ENCODE results near the gene KNDC1.

Gene KNDC1

GRCh38 chr10:133121479-133121878 lies 38.5 kb upstream of the KNDC1 start:
- DNase-seq (ENCODE audit: extremely low spot score) = no peak
- ChIA-PET POLR2A (no interaction called here), CTCF (no interaction called here)
- TF ChIP-seq CTBP1 (IDR thresholded peaks at IDR 0.05; ENCODE audit: borderline replicate concordance) (no peak), PKNOX1 (IDR thresholded peaks at IDR 0.05) (no peak), L3MBTL2 (conservative IDR thresholded peaks at IDR 0.05) (no peak), NFRKB (IDR thresholded peaks at IDR 0.05) (no peak), TARDBP (IDR thresholded peaks at IDR 0.05) (no peak), FOXK2 (IDR thresholded peaks at IDR 0.05) (no peak), FOXA1 (IDR thresholded peaks at IDR 0.05) (no peak)

GRCh38 chr10:133122171-133122935 lies 37.7 kb upstream of the KNDC1 start:
- CTCF ChIA-PET = no interaction called here
- TF ChIP-seq CTBP1 (IDR thresholded peaks at IDR 0.05; ENCODE audit: borderline replicate concordance) (no peak), BHLHE40 (IDR thresholded peaks at IDR 0.05; ENCODE audit: borderline replicate concordance) (no peak), HDGF (IDR thresholded peaks at IDR 0.05; ENCODE audit: borderline replicate concordance) (no peak), PKNOX1 (IDR thresholded peaks at IDR 0.05) (no peak), SUZ12 (IDR thresholded peaks at IDR 0.05) (no peak), LEF1 (IDR thresholded peaks at IDR 0.05; ENCODE audit: borderline replicate concordance) (no peak), FOXK2 (IDR thresholded peaks at IDR 0.05) (no peak), ZNF384 (IDR thresholded peaks at IDR 0.05) (no peak), ARNT (IDR thresholded peaks at IDR 0.05) (no peak), TARDBP (IDR thresholded peaks at IDR 0.05) (no peak), FOXM1 (IDR thresholded peaks at IDR 0.05; ENCODE audit: borderline replicate concordance) (no peak), L3MBTL2 (conservative IDR thresholded peaks at IDR 0.05) (no peak), FOXA1 (IDR thresholded peaks at IDR 0.05) (no peak), ELF4 (IDR thresholded peaks at IDR 0.05) (no peak), NFRKB (IDR thresholded peaks at IDR 0.05) (no peak), SP1 (IDR thresholded peaks at IDR 0.05) (no peak)
- POLR2A ChIA-PET = no interaction called here
- DNase-seq (ENCODE audit: extremely low spot score) = no peak

GRCh38 chr10:133123050-133123745 lies 36.8 kb upstream of the KNDC1 start:
- no peak for TF ChIP-seq ELF4 (IDR thresholded peaks at IDR 0.05)
- TF ChIP-seq TARDBP (IDR thresholded peaks at IDR 0.05) = no peak
- no peak for TF ChIP-seq FOXA1 (IDR thresholded peaks at IDR 0.05)
- no peak for TF ChIP-seq SP1 (IDR thresholded peaks at IDR 0.05)
- no peak for TF ChIP-seq PKNOX1 (IDR thresholded peaks at IDR 0.05)
- TF ChIP-seq FOXM1 (IDR thresholded peaks at IDR 0.05; ENCODE audit: borderline replicate concordance) = no peak
- TF ChIP-seq FOXK2 (IDR thresholded peaks at IDR 0.05) = no peak
- no peak for TF ChIP-seq SUZ12 (IDR thresholded peaks at IDR 0.05)
- TF ChIP-seq CTBP1 (IDR thresholded peaks at IDR 0.05; ENCODE audit: borderline replicate concordance) = no peak

GRCh38 chr10:133123746-133124356 lies 36.2 kb upstream of the KNDC1 start:
- no peak for TF ChIP-seq FOXM1 (IDR thresholded peaks at IDR 0.05; ENCODE audit: borderline replicate concordance)
- TF ChIP-seq ELF4 (IDR thresholded peaks at IDR 0.05) = no peak
- TF ChIP-seq BHLHE40 (IDR thresholded peaks at IDR 0.05; ENCODE audit: borderline replicate concordance) = no peak
- TF ChIP-seq FOXA1 (IDR thresholded peaks at IDR 0.05) = no peak
- no peak for TF ChIP-seq PKNOX1 (IDR thresholded peaks at IDR 0.05)
- no peak for TF ChIP-seq ZNF384 (IDR thresholded peaks at IDR 0.05)
- no peak for TF ChIP-seq NFRKB (IDR thresholded peaks at IDR 0.05)
- TF ChIP-seq SP1 (IDR thresholded peaks at IDR 0.05) = no peak
- no peak for TF ChIP-seq TARDBP (IDR thresholded peaks at IDR 0.05)
- no peak for TF ChIP-seq HDGF (IDR thresholded peaks at IDR 0.05; ENCODE audit: borderline replicate concordance)
- TF ChIP-seq CTBP1 (IDR thresholded peaks at IDR 0.05; ENCODE audit: borderline replicate concordance) = no peak
- TF ChIP-seq L3MBTL2 (conservative IDR thresholded peaks at IDR 0.05) = no peak
- no peak for TF ChIP-seq FOXK2 (IDR thresholded peaks at IDR 0.05)
- POLR2A ChIA-PET = no interaction called here
- no peak for DNase-seq (ENCODE audit: extremely low spot score)
- CTCF ChIA-PET = interaction anchor here (0.5 to 1.2 kb wide), 3 partner anchors 35 to 219 kb away, joined by 3 read pairs; no protein-coding TSS in a partner anchor

More at GRCh38 chr10:133123050-133123745, 36.8 kb upstream of the KNDC1 start:
- no peak for DNase-seq (ENCODE audit: extremely low spot score)
- CTCF ChIA-PET = interaction anchor here (0.5 to 0.7 kb wide), 2 partner anchors 36 to 219 kb away, joined by 3 read pairs; no protein-coding TSS in a partner anchor
- POLR2A ChIA-PET = no interaction called here

Data from HEK293T (cell line).